Left renal pelvis (tissue), 4 donors: ENCODE results near the gene TP53AIP1. TPM values are rescaled to one million over a fixed set of nuclear protein-coding genes. Genes with fewer than 3 reads are reported as not detected.

Source experiments
- DNase-seq, 4 donors: peaks; one replicate each; pipeline ENCODE4 v3.0.0-alpha.2; 2013; ENCODE audit warnings: low read depth in 4 of 4, low spot score in 3 of 4
- polyA plus RNA-seq, 4 donors: library from polyadenylated mRNA; unstranded; fragments of 120-200 nt; gene quantifications; one replicate each; pipeline ENCODE4 v1.2.1, GENCODE V29; 2013; ENCODE audit not compliant: insufficient read length in 4 of 4

The TP53AIP1 gene
- polyA plus RNA-seq, 4 donors: 0.08 to 1.1 (median 0.84) TPM

GRCh38 chr11:128892866-128893565 is 49.7 kb downstream of the TP53AIP1 start:
- no peak for DNase-seq

- DNase-seq: no peak
These were observed 50.7 kb downstream of the TP53AIP1 start for GRCh38 chr11:128891913-128892398.

- no peak for DNase-seq
These were observed 51.9 kb downstream of the TP53AIP1 start, which contains the start of gene KCNJ5 for GRCh38 chr11:128890543-128891368. KCNJ5 (plus strand) TSS chr11:128891356; CDS start chr11:128911274, 19,918 bp downstream.

- no peak for DNase-seq
These were observed 52.5 kb downstream of the TP53AIP1 start for GRCh38 chr11:128890216-128890542.

GRCh38 chr11:128889657-128890213 is 52.9 kb downstream of the TP53AIP1 start:
- no peak for DNase-seq

- no peak for DNase-seq
These were observed 54.4 kb downstream of the TP53AIP1 start for GRCh38 chr11:128888034-128888985.

GRCh38 chr11:128886406-128887124 is 56.1 kb downstream of the TP53AIP1 start:
- DNase-seq: no peak

Other genes with a start within 250 kb of the TP53AIP1 start
- 10 to 100 TPM; 24.1 to 34.9 (median 30.2) TPM for gene FLI1, start 248.8 kb downstream of the TP53AIP1 start, polyA plus RNA-seq
- 100 to 1,000 TPM in 2 of 4 donors, 10 to 100 TPM in 1, 1 to 10 TPM in 1; 1.6 to 129 (median 89.0) TPM for gene KCNJ1, start 75.6 kb downstream of the TP53AIP1 start, polyA plus RNA-seq
- 1 to 10 TPM in 3 of 4 donors, under 1 TPM in 1; 0.90 to 5.2 (median 3.7) TPM for gene KCNJ5, start 51.5 kb downstream of the TP53AIP1 start, polyA plus RNA-seq
- 10 to 100 TPM; 17.0 to 19.2 (median 18.0) TPM for gene ARHGAP32, start 249.5 kb upstream of the TP53AIP1 start, polyA plus RNA-seq